Endothelial cell of umbilical vein (primary cell): ENCODE measurements around the gene OPA3. TPM values are rescaled to one million over a fixed set of nuclear protein-coding genes. Genes with fewer than 3 reads are reported as not detected.

Experiments used
- BruUV-seq: library from RNA; stranded (reverse); fragments of 400-500 nt; replicated peaks from 2 replicates; lab custom pipeline; 2021; lab: Mats Ljungman, UMichigan
- CTCF ChIA-PET: fragments of 300-600, 350-600 bp; sonication (Branson Sonifier 250); formaldehyde crosslinking; loops from one replicate; lab custom pipeline; 2021; ENCODE audit warnings: antibody characterized with exemption, inconsistent platforms; lab: Charles Lee
- POLR2A ChIA-PET: fragments of 300-600, 350-600 bp; sonication (Branson Sonifier 250); formaldehyde crosslinking; loops from one replicate; lab custom pipeline; 2021; ENCODE audit warnings: antibody characterized with exemption, inconsistent platforms; lab: Charles Lee
- DNase-seq: peaks from one replicate; pipeline ENCODE4 v3.0.0-alpha.2; 2011; ENCODE audit warnings: low read depth, low spot score
- FAIRE-seq: peaks from 2 replicates; lab custom pipeline; 2011; peaks lifted over from hg19 to GRCh38; lab: Jason Lieb, UNC
- H2AFZ ChIP-seq: 2 replicates; pipeline ENCODE4 v1.6.0; 2012; ENCODE audit warnings: low read depth, low read length, control low read depth, inconsistent platforms
- H3K27ac ChIP-seq: 2 replicates; pipeline ENCODE4 v1.5.1; 2011; ENCODE audit warnings: low read depth, mild to moderate bottlenecking, control low read depth, low read length, moderate library complexity; ENCODE audit not compliant: insufficient read depth
- H3K27me3 ChIP-seq, 2 experiments: 2 replicates each; pipeline versions ENCODE4 v1.6.0 to v1.6.1; 2011; ENCODE audit warnings: low read length in 2 of 2, mixed read lengths in 1 of 2; ENCODE audit not compliant: control insufficient read depth in 2 of 2, insufficient read depth in 2 of 2
- H3K36me3 ChIP-seq, 2 experiments: 2 replicates in 1 of 2; 3 replicates in 1 of 2; pipeline ENCODE4 v1.5.1; 2011; ENCODE audit warnings: low read length in 2 of 2, mild to moderate bottlenecking in 1 of 2, moderate library complexity in 1 of 2; ENCODE audit not compliant: control insufficient read depth in 2 of 2, insufficient read depth in 2 of 2; ENCODE audit errors: extremely low read depth in 1 of 2
- H3K4me1 ChIP-seq: 3 replicates; pipeline ENCODE4 v1.5.1; 2011; ENCODE audit warnings: mild to moderate bottlenecking, low read length; ENCODE audit not compliant: control insufficient read depth, insufficient read depth; ENCODE audit errors: extremely low read depth
- H3K4me2 ChIP-seq: 2 replicates; pipeline ENCODE4 v1.6.1; 2011; ENCODE audit warnings: low read length, control low read depth, mixed read lengths; ENCODE audit not compliant: insufficient read depth
- H3K4me3 ChIP-seq, 3 experiments: fragments of 200-600 bp in 1 of 3; sonication (generic), shearing (Covaris generic) in 1 of 3; replicated peaks in 1 of 3; 2 replicates each; pipeline ENCODE4 v1.5.1; 2011 to 2016; ENCODE audit warnings: control low read depth in 3 of 3, low read length in 3 of 3, mild to moderate bottlenecking in 2 of 3, inconsistent platforms in 1 of 3, low read depth in 1 of 3, moderate library complexity in 1 of 3; ENCODE audit not compliant: insufficient read depth in 1 of 3
- H3K79me2 ChIP-seq: 2 replicates; pipeline ENCODE4 v1.6.0; 2012; ENCODE audit warnings: low read length, inconsistent platforms; ENCODE audit not compliant: control insufficient read depth, insufficient read depth
- H3K9ac ChIP-seq: replicated peaks from 2 replicates; pipeline ENCODE3; 2011; ENCODE audit warnings: low read length, control low read depth; ENCODE audit not compliant: insufficient read depth; ENCODE audit errors: extremely low read depth
- H3K9me1 ChIP-seq: replicated peaks from 3 replicates; pipeline ENCODE4 v1.6.0; 2011; ENCODE audit warnings: mild to moderate bottlenecking, low read length; ENCODE audit not compliant: control insufficient read depth, insufficient read depth; ENCODE audit errors: extremely low read depth
- H3K9me3 ChIP-seq: replicated peaks from 2 replicates; pipeline ENCODE4 v1.5.1; 2012; ENCODE audit warnings: low read length, inconsistent platforms; ENCODE audit not compliant: control insufficient read depth, insufficient read depth
- H4K20me1 ChIP-seq: replicated peaks from 2 replicates; pipeline ENCODE3; 2011; ENCODE audit warnings: mild to moderate bottlenecking, low read length; ENCODE audit not compliant: control insufficient read depth, insufficient read depth; ENCODE audit errors: extremely low read depth
- FOS ChIP-seq: IDR thresholded peaks from 2 replicates; pipeline ENCODE4 v1.6.1; 2011; ENCODE audit warnings: mild to moderate bottlenecking, low read length, moderate library complexity, borderline replicate concordance; ENCODE audit not compliant: insufficient read depth
- GATA2 ChIP-seq: IDR thresholded peaks from 2 replicates; pipeline ENCODE4 v1.7.0; 2011; ENCODE audit warnings: low read depth, mild to moderate bottlenecking, moderate library complexity, mixed read lengths, low read length; ENCODE audit not compliant: insufficient read length, insufficient read depth
- JUN ChIP-seq: IDR thresholded peaks from 2 replicates; pipeline ENCODE4 v1.6.1; 2011; ENCODE audit warnings: borderline replicate concordance, low read depth; ENCODE audit not compliant: insufficient read length, insufficient read depth
- POLR2A ChIP-seq: IDR thresholded peaks from 2 replicates; pipeline ENCODE4 v1.6.1; 2012; ENCODE audit warnings: low read depth, mild to moderate bottlenecking, control low read depth, low read length
- POLR2AphosphoS5 ChIP-seq: IDR thresholded peaks from 2 replicates; pipeline ENCODE4 v1.6.1; 2012; ENCODE audit warnings: low read depth, mild to moderate bottlenecking, control low read depth, low read length, moderate library complexity; ENCODE audit not compliant: insufficient read depth
- dilution Hi-C: fragments of 300-500 bp; cut with MboI; formaldehyde crosslinking; loops from one replicate; pipeline ENCODE4 v1.15.0; 2019; ENCODE audit warnings: low sequenced_read_pairs; ENCODE audit not compliant: extremely low pct_ligation_motif_present
- intact Hi-C: fragments of 100-400 bp; cut with micrococcal nuclease; formaldehyde crosslinking; loops from one replicate; pipeline ENCODE4 v1.10.0; 2022
- polyA plus RNA-seq, 4 experiments: library from polyadenylated mRNA; depleted of rRNA in 3 of 4; stranded (reverse) in 3 of 4; unstranded in 1 of 4; fragments of >200 nt; gene quantifications; 2 replicates each; pipeline versions ENCODE4 v1.2.1 to v1.2.3, GENCODE V29; 2011 to 2012; ENCODE audit warnings: missing spikeins in 1 of 4
- total RNA-seq: library from RNA; stranded (reverse); gene quantifications from 2 replicates; pipeline ENCODE4 v1.2.3, GENCODE V29; 2021
- TF ChIP-seq, protein P1 (sequence below): IDR thresholded peaks from 2 replicates; pipeline ENCODE4 v1.6.1; 2011; ENCODE audit not compliant: insufficient read depth, insufficient read length

OPA3 gene
- total and polyA plus RNA-seq, 2 donors (not counting 3 experiments of a cell fraction or from before 2014, with no cell fraction given): 15.4 to 16.0 TPM

DNA sequence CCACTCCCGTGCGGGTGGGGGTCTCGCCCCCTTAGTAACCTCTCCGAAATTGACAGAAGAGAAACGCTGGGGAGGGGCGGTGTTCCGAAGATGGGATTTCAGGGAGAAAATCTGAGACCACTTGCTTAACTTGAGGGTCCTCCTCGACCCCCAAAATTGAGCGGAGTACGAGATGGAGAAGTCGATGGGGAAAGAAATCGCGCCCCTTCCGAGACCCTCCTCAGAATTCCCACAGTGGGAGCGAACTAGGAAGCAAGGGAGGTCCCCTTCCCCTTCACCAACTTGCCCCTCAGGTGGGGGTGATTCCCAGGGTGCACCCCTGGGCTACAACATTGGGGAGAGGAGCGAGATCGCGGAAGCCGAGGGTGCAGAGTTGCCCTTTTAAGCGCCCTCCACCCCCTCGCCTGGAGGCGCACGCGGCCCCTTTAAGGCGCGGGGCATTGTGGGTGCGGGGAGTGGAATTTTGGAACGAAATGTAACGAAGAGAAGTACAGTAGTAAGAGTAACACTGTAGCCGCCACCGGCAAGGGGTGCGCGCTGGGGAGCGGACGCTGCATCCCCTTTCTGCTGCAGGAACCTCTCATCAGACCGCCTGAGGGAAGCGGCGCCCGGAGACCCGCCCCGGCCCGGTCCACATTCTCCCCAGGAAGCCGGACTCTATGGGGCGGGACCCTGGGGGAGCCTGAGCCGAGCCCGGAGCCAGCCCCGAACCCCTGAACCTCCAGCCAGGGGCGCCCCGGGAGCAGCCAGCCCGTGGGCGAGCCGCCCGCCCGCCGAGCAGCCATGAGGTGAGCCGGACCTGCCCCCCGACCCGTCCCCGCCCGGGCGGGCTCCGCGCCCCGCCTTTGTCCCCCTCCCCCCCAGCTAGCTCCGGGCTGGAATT is 77.4 kb downstream of the OPA3 start, which contains the start of gene VASP:
Gene VASP (plus strand): TSS at position 491 of the 883 bp plus-strand sequence. CDS start 293 bp downstream, at position 784.
- peak; percentile 76 for FAIRE-seq
- Histone ChIP-seq H3K4me3 (peak within 1 kb of the TSS; percentile 92 to 100 (median 96)), H3K9me1 (no peaks in the 10 kb centered on the region), H3K9me3 (no peaks in the 10 kb centered on the region), H3K27me3 (no peaks in the 10 kb centered on the region), H2AFZ (peak within 1 kb of the TSS; percentile 89), H3K4me2 (peak within 1 kb of the TSS; percentile 97), H3K79me2 (peaks cover 52% of the 10 kb centered on the region), H3K36me3 (peaks cover 0 to 3% of the 10 kb centered on the region in 2 experiments), H3K9ac (peak within 1 kb of the TSS; percentile 87), H3K27ac (peak within 1 kb of the TSS; percentile 69), H3K4me1 (peaks cover 23% of the 10 kb centered on the region), H4K20me1 (no peaks in the 10 kb centered on the region)
- intact Hi-C loops (loop anchor here (1.0 to 2.0 kb wide), 4 partner anchors 10 to 138 kb away; partner anchors contain the start of gene RTN2), dilution Hi-C loops (no loop called here)
- CTCF ChIA-PET: interaction anchor here (1.1 to 1.7 kb wide), 5 partner anchors 11 to 135 kb away, joined by 3 to 6 read pairs (median 4); no protein-coding TSS in a partner anchor
- peak; percentile 78 for DNase-seq
- POLR2A ChIA-PET: interaction anchor here (0.7 to 1.0 kb wide), 2 partner anchors 28 to 91 kb away, joined by 4 to 7 read pairs; no protein-coding TSS in a partner anchor
- BruUV-seq: no TSS peak
- TF ChIP-seq, protein P1, sequence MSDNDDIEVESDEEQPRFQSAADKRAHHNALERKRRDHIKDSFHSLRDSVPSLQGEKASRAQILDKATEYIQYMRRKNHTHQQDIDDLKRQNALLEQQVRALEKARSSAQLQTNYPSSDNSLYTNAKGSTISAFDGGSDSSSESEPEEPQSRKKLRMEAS: peak; percentile 29
- TF ChIP-seq POLR2AphosphoS5: peak; percentile 97
- no peak for TF ChIP-seq GATA2
- TF ChIP-seq FOS: no peak
- TF ChIP-seq POLR2A: peak; percentile 98
- TF ChIP-seq JUN: no peak
